ENCODE measurements around the gene UBASH3B.
"Not testable (repeated sequence)": the region's sequence is repeated elsewhere in the genome, so short reads cannot be mapped to it uniquely, and the experiment has no call there.

UBASH3B gene

GRCh38 chr11:122822241-122822640, 166.7 kb downstream of the UBASH3B start:
- no peak for FAIRE-seq

DNA sequence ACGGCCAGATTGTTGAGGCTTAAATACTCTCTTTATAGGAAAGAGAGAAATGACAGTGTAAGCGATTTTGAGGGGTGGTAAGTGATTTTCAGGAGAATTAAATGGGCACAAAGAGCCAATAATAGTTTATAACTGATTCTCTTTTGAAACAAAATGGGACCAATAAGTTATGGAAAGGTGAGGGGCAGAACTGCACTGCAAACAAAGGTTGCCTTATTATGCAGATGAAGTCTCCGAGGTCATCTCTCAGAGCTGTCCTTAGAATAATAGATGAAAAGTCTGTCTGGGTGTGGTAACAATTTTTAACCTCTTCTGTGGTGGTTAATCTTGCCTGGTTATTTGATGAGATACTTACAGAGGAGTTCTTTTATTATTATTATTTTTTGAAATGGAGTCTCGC, 168.0 kb downstream of the UBASH3B start:
- FAIRE-seq, result no peak

GRCh38 chr11:122829371-122829770, 173.8 kb downstream of the UBASH3B start:
- not testable (repeated sequence) for FAIRE-seq

GRCh38 chr11:122832297-122832696, 176.8 kb downstream of the UBASH3B start:
- FAIRE-seq, result not testable (repeated sequence)

GRCh38 chr11:122832721-122833470, 177.4 kb downstream of the UBASH3B start:
- no peak for FAIRE-seq

DNA sequence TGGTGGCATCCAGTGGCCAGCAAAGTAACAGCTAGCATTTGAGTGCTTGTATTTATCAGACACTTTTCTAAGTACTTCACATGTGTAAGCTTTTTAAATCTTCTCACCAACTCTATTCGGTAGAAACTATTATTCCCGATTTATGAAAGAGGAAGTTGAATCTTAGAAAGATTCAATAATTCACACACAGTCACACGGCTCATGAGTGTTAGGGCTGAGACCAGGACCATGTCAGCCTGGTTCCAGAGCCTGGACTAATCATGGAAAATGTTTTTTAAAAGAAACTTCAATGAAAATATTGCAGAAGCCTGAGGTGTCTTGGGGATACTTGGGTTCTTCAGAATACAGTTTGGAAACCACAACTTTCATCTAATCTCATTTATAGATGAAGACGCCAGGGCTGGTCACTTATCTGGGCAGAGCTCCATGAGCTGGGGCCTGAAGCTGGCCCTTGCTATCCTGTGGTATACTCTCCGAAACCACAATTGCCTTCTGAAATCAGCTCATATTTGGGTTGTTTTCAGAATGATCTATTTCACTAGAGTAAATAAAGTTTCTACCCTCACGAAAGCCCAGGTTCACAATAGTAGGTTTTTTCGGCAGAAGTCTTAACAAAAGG, 178.4 kb downstream of the UBASH3B start:
- no peak for FAIRE-seq

GRCh38 chr11:122836916-122837315, 181.4 kb downstream of the UBASH3B start:
- no peak for FAIRE-seq

DNA sequence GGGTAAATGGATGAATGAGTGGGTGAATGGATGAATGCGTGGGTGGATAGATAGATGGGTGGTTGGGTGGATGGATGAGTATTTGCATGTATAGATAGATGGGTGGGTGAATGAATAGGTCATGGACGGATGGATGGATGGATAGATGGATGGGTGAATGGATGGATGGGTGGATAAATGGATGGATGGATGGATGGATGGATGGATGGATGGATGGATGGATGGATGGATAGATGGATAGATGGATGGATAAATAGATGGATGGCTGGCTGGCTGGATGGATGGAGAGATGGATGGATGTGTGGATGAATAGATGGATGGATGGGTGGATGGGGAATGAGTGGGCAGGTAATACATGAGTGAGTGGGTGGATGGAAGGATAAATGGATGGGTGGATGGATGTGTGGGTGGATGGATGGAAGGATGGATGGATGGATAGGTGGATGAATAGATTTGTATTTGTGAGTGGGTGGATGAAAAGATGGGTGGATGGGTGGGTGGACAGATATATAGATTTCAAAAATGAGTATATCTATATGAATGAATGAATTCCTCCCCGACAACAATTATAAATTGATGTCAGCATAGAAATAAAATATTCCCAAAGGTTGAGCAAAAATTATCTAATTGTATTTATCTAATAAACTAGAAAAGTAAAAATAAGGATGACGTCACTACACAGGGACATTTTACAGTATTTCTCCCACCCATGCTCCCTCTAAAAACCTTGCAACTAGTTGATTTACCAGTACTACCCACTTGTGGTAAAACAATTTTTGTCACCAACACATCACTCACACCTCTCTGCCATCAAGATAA, 182.2 kb downstream of the UBASH3B start:
- FAIRE-seq, result no peak

DNA sequence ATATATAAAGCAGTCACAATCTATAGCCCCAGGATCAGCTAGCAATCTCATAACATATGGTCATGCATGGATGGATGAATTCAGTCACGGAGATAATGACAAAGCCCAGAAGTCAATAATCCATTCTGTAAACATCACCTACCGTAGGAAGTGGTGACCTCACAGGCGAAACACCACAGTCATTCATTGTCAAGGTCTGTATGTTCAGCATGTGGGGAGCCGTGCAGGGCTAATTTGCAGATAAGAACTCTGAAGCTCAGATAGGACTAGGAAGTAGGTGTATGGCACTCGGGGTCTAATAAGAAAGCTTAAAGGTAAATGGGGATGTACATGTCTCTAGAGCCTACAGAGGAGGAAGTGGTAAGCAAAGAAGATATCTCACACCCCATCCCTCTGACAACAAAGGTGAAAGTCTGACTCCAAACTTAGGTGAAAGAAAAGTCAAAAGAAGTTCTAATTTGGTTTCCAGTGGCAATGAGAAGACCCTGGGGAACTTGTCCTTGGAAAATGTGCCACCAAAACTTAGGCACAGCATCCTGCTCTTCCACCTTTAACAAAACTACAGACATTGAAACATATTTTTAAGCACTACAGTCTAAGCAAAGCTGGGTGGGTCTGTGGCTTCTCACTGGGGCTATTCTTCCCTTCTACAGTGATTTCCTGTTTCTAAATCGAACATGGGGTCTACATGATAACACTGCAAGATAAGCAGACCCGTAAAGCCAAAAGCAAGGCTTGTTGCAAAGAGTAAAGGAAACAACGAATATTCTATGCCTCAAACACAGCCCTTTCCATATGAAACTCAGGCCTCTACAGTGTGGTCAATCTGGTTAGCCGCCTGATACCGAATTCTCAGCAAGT, 188.0 kb downstream of the UBASH3B start:
- no peak for FAIRE-seq

DNA sequence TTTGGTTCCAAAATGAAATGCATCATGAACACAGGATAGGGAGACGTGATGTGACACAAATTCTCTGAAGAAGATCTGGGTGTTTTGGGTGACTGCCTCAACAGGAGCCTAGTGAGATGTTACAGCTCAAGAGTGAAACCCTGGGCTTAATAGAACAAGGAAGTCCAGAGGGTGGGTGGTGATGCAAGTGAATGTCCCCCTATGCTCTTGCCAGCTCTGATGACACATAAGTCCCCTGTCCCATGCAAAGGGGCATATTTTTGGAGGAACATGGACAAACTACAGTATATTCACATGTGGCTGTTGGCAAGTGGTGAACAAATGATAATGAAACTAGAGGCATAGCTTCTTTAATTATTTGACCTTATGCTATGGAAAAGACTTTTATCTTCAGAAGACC, 191.9 kb downstream of the UBASH3B start:
- no peak for FAIRE-seq

GRCh38 chr11:122848186-122848585, 192.7 kb downstream of the UBASH3B start:
- no peak for FAIRE-seq

DNA sequence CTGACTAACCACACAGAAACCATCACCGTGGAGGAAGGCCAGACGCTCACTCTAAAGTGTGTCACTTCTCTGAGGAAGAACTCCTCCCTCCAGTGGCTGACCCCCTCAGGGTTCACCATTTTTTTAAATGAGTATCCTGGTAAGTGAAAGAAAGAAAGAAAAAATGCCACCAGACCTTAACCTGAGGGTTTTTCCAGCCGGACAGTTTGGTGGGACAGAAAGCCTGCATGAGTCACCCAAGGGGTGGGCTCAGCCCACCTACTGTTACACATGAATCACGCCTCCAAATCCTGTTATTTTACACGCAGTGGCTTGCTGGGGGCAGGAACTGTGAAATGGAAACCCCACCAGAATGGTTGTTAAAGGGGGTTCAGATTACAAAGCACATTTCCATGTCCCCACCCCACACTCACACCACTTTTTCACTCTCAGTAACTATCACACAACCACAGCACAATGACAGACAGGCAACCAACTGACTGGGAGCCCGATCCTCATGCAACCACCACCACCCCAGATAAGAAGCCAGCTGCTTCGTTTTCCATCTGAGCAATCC, 194.6 kb downstream of the UBASH3B start:
- FAIRE-seq, result no peak

DNA sequence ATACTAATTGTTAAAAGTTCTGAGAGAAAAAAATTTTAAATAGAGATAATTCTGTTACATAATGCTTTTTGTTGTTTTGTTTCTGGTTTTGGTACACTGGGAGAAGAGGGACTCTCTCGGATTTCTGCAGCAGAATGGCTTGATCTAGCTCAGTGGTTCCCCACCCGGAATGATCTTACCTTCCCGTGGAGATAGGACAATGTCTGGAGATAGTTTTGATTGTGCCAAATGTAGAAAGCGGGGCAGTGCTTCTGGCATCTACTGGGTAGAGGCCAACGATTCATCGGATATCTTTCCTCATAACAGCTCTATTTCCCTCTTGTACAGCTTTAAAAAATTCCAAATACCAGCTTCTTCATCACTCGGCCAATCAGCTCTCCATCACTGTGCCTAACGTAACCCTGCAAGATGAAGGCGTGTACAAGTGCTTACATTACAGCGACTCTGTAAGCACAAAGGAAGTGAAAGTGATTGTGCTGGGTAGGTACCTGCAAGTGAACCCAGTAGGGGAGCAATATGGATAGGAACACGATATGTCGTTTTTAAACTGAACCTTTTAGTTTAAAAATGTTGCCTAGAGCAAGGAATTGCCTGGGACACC, 195.9 kb downstream of the UBASH3B start:
- no peak for FAIRE-seq

- no peak for FAIRE-seq
Measured at GRCh38 chr11:122852074-122852795, 196.7 kb downstream of the UBASH3B start.

- FAIRE-seq, result no peak
Measured at GRCh38 chr11:122852796-122853160, 197.3 kb downstream of the UBASH3B start.

- FAIRE-seq, result no peak
Measured at GRCh38 chr11:122853261-122853660, 197.7 kb downstream of the UBASH3B start.

- FAIRE-seq, result peak; percentile 99
Measured at GRCh38 chr11:122853971-122854446, 198.5 kb downstream of the UBASH3B start.

GRCh38 chr11:122861631-122862030, 206.1 kb downstream of the UBASH3B start:
- no peak for FAIRE-seq

GRCh38 chr11:122862091-122862490, 206.6 kb downstream of the UBASH3B start:
- no peak for FAIRE-seq

DNA sequence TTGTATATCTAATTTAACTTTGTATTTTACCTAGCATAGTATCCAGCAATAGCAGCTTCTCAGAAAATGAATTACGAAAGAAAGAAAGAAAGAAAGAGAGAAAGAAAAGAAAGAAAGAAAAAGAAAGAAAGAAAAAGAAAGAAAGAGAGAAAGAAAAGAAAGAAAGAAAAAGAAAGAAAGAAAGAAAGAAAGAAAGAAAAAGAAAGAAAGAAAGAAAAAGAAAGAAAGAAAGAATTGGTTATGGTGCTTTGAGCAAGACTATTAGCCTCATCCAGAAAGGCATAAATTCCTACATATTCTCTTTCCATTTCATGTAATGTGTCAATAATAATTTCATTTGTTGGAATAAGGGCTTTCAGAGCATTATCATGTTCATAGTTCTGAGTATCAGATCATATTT, 207.6 kb downstream of the UBASH3B start:
- FAIRE-seq, result not testable (repeated sequence)

DNA sequence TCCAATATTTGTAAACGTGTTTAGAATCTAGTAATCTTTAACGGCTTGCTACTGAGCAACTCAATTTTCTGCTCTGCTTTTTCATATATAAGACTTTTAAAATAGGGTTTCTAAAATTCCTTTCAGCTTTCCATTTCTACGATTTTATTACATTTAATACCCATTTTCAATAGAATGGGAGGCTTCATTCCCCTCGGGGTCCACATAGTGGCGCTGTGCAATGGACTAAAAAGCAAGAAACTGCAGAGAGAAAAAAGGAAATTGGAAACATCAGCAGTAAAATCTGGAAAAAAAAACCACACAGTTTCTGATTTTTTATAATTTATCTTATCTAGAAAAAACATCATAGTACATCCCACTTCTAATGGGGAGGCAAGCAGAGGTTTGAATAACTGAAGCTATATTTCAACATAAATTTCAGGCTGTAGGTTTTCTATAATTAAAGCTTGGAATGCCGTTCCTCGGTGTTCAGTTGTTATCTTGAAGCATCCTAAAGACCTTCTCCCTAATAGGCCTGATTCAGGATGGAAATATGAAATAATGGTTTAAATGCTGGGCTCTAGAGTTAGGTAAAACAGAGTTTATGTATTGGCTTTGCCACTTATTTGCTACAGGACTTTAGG, 208.3 kb downstream of the UBASH3B start:
- peak; percentile 47 for FAIRE-seq

Measured in islet of Langerhans (tissue), 1 donor.